GM12878 (cell line): ENCODE results near the gene CEP63.

Experiments used
- CBX3 ChIP-seq: fragments of 200-600 bp; sonication (generic); IDR thresholded peaks from 2 replicates; pipeline ENCODE4 v1.6.1; 2016; ENCODE audit warnings: low read depth, borderline replicate concordance
- CTCF ChIP-seq, 3 experiments: IDR thresholded peaks in 2 of 3; conservative IDR thresholded peaks in 1 of 3; 2 replicates each; pipeline ENCODE4 v1.5.1; 2011; ENCODE audit warnings: low read depth in 3 of 3, low read length in 3 of 3, mild to moderate bottlenecking in 3 of 3, control low read depth in 2 of 3, moderate library complexity in 2 of 3, inconsistent platforms in 1 of 3, mixed read lengths in 1 of 3; ENCODE audit not compliant: control insufficient read depth in 2 of 3, insufficient read depth in 1 of 3; ENCODE audit errors: extremely low read depth in 1 of 3
- DPF2 ChIP-seq: fragments of 450-650 bp; IDR thresholded peaks from 2 replicates; pipeline ENCODE4 v1.6.1; 2017; ENCODE audit warnings: mild to moderate bottlenecking
- POLR2A ChIP-seq: IDR thresholded peaks from 2 replicates; pipeline ENCODE4 v1.6.1; 2011; ENCODE audit warnings: low read depth, mild to moderate bottlenecking, low read length
- SUZ12 ChIP-seq: fragments of 200-600 bp; sonication (generic); IDR thresholded peaks from one replicate; pipeline ENCODE4 v1.6.1; 2018; ENCODE audit warnings: antibody characterized with exemption, mild to moderate bottlenecking; ENCODE audit not compliant: unreplicated experiment
- YY1 ChIP-seq: IDR thresholded peaks from 2 replicates; pipeline ENCODE4 v1.6.1; 2011; ENCODE audit warnings: low read depth, mild to moderate bottlenecking, low read length
- ZSCAN29 ChIP-seq: fragments of 450-650 bp; IDR thresholded peaks from 2 replicates; pipeline ENCODE4 v1.6.1; 2017; ENCODE audit warnings: mild to moderate bottlenecking, moderate library complexity

- TF ChIP-seq POLR2A (no peak), YY1 (no peak), ZSCAN29 (no peak), DPF2 (no peak), CTCF (IDR thresholded peaks at IDR 0.05 in 2 of 3, conservative IDR thresholded peaks at IDR 0.05 in 1 of 3; ENCODE audit: control insufficient read depth in 2 of 3, extremely low read depth in 1 of 3, insufficient read depth in 1 of 3, low read depth in 3 of 3, low read length in 3 of 3) (no peak), SUZ12 (no peak), CBX3 (no peak)
Observed at GRCh38 chr3:134603956-134604355, 118.1 kb downstream of the CEP63 start.
